ENCODE results near the gene LRTM2.
A peak's percentile ranks its signal among the peaks of the same experiment; 100 is the strongest.

LRTM2 gene

GRCh38 chr12:1795221-1795784 is 25.1 kb upstream of the LRTM2 start:
- peak overlapping the region; percentile 73 for H3K27ac ChIP-seq
- no peak for TF ChIP-seq CTCF (conservative IDR thresholded peaks at IDR 0.05)

- H3K27ac ChIP-seq, result peak overlapping the region; percentile 73
Measured at GRCh38 chr12:1795785-1796514, 24.4 kb upstream of the LRTM2 start.

GRCh38 chr12:1796515-1797010 is 23.8 kb upstream of the LRTM2 start:
- no peak for TF ChIP-seq CTCF (conservative IDR thresholded peaks at IDR 0.05)
- H3K27ac ChIP-seq, result peak overlapping the region; percentile 73

More at GRCh38 chr12:1795785-1796514, 24.4 kb upstream of the LRTM2 start:
- TF ChIP-seq CTCF (conservative IDR thresholded peaks at IDR 0.05), result peak; percentile 99

- no peak for TF ChIP-seq CTCF (conservative IDR thresholded peaks at IDR 0.05)
- H3K27ac ChIP-seq, result peak overlapping the region; percentile 73; the same call in 1 of the 2 replicates
Measured at GRCh38 chr12:1797011-1797901, 23.1 kb upstream of the LRTM2 start.

DNA sequence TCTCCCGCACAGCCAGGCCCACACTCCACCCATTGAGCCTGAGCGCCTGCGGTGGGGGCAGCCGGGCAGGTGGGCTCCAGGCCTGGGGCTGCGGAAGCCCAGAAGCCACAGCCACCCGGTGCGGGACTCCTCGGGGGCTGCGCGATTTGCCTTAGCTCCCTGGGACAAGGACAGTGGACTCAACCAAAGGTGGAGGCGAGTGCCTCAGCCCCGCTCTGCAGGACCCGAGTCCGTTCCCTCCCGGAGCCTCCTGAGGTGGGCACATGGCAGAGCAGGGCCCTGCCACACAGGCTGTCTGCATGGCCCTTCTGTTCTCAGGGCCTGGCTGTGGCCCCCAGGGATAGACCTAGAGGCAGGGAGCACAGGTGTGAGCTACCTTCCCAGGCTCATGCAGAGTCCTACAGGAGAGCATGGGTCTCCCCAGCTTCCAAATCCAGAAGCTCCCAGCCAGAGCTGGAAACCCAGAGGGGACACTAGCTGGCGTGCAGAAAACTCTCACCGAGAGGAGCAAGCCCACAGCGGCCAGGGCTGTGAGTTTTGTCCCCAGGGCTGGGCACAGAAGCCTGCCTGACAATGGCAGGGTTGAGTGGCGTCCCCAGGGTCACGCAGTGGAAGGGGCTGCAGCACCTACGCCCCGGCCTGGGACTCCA is 22.2 kb upstream of the LRTM2 start:
- H3K27ac ChIP-seq, result no peak overlapping the region

DNA sequence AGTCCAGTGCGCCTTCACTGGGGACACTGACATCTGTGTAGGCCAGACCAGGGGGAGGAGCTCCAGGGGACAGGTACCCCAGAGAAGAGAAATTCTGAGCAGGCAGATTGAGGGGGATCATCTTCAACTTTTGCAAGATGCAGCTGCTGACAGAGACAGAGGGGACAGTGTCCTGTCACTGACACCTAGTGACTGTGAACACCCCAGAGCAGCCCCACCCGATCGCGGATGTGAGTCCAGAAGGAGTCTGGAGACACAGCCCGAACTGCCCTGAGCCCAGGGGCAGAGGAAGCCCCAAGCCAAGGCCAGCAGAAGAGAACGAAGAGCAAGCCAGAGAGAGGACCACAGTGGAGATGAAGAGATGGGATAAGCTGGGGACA is 21.7 kb upstream of the LRTM2 start:
- no peak overlapping the region for H3K27ac ChIP-seq
- TF ChIP-seq CTCF (conservative IDR thresholded peaks at IDR 0.05), result no peak

More for the DNA sequence above, 22.2 kb upstream of the LRTM2 start:
- no peak for TF ChIP-seq CTCF (conservative IDR thresholded peaks at IDR 0.05)

Measured in VCaP (cell line).